Body of pancreas (tissue), 4 donors: Measurements from ENCODE around the gene CENPS. TPM values are rescaled to one million over a fixed set of nuclear protein-coding genes. Genes with fewer than 3 reads are reported as not detected.

Source experiments
- ATAC-seq: fragments of 150-250 bp; one replicate; pipeline ENCODE4 v1.9.1; 2016
- DNase-seq, 4 donors: peaks; one replicate each; pipeline ENCODE4 v3.0.0-alpha.2; 2019
- H3K27ac ChIP-seq, 4 donors: fragments of 200-600 bp; sonication (generic); 1 replicate in 3 of 4; 2 replicates in 1 of 4; pipeline versions ENCODE4 v1.5.1 to v1.6.1; 2016 to 2019; ENCODE audit warnings: mild to moderate bottlenecking in 1 of 4, mixed read lengths in 1 of 4, moderate library complexity in 1 of 4
- H3K27me3 ChIP-seq, 2 donors: fragments of 200-600 bp; sonication (generic); one replicate each; pipeline ENCODE4 v1.6.0; 2016; ENCODE audit warnings: mild to moderate bottlenecking in 1 of 2
- H3K36me3 ChIP-seq, 2 donors: fragments of 200-600 bp; sonication (generic); replicated peaks in 1 of 2; 2 replicates each; pipeline ENCODE4 v1.5.1; 2016; ENCODE audit warnings: low read depth in 2 of 2; ENCODE audit not compliant: insufficient read depth in 1 of 2
- H3K4me1 ChIP-seq: fragments of 200-600 bp; sonication (generic); one replicate; pipeline ENCODE4 v1.6.0; 2016
- H3K4me3 ChIP-seq, 2 donors: fragments of 200-600 bp; sonication (generic); 1 replicate in 1 of 2; 2 replicates in 1 of 2; pipeline ENCODE4 v1.5.1; 2016 to 2019
- H3K9me3 ChIP-seq, 3 donors: fragments of 200-600 bp; sonication (generic); 1 replicate in 2 of 3; 2 replicates in 1 of 3; pipeline ENCODE4 v1.5.1; 2016
- POLR2A ChIP-seq, 3 donors: fragments of 450-650 bp; IDR thresholded peaks; one replicate each; pipeline ENCODE4 v1.6.1; 2016; ENCODE audit warnings: antibody characterized with exemption in 3 of 3, mild to moderate bottlenecking in 2 of 3
- WGBS, 2 donors: methylation state at CpG; one replicate each; pipeline ENCODE4 v1.1.5; 2017; 5-methylcytosine and 5-hydroxymethylcytosine counted together
- intact Hi-C: fragments of 100-400 bp; cut with DNase I; formaldehyde crosslinking; loops from one replicate; pipeline ENCODE4 v1.15.1; 2023
- total RNA-seq, 2 donors: library from RNA; depleted of rRNA; stranded (reverse); fragments of >200 nt; gene quantifications; one replicate each; pipeline ENCODE4 v1.1.0, GENCODE V29; 2016
- TF ChIP-seq, protein P1 (sequence below), 7 experiments: fragments of 450-650 bp in 4 of 7; fragments of 200-600 bp in 3 of 7; sonication (generic) in 3 of 7; IDR thresholded peaks; one replicate each; pipeline ENCODE4 v1.5.1; 2016 to 2019; ENCODE audit warnings: antibody characterized with exemption in 7 of 7

Gene CENPS
- total RNA-seq, 2 donors from 2014 or later: 8.2 to 11.4 TPM

DNA sequence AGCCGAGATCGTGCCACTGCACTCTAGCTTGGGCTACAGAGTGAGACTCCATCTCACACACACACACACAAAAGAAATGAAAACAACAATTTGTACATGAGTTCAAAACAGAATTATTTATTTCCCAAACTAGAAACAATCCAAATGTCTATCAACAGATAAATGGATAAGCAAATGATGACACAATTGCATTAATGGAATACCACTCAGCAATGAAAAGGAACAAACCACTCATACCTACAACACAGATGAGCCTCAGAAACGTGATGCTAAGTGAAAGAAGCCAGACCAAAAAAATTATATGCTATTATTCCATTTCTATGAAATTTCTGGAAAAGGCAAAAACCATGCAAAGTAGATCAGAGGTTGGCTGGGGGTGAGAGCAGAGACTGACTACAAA, 33.4 kb upstream of the CENPS start:
- Histone ChIP-seq H3K36me3 (no peaks in the 10 kb centered on the region), H3K4me1 (peaks cover 24% of the 10 kb centered on the region), H3K27ac (no peak overlapping the region), H3K27me3 (no peaks in the 10 kb centered on the region), H3K4me3 (no peak overlapping the region), H3K9me3 (no peaks in the 10 kb centered on the region)
- ATAC-seq: no peak
- 81% methylated on average over 3 of the region's 3 CpGs for WGBS, 2 donors
- intact Hi-C loops: no loop called here
- DNase-seq: no peak
- TF ChIP-seq POLR2A (IDR thresholded peaks at IDR 0.05): no peak
- TF ChIP-seq, protein P1, sequence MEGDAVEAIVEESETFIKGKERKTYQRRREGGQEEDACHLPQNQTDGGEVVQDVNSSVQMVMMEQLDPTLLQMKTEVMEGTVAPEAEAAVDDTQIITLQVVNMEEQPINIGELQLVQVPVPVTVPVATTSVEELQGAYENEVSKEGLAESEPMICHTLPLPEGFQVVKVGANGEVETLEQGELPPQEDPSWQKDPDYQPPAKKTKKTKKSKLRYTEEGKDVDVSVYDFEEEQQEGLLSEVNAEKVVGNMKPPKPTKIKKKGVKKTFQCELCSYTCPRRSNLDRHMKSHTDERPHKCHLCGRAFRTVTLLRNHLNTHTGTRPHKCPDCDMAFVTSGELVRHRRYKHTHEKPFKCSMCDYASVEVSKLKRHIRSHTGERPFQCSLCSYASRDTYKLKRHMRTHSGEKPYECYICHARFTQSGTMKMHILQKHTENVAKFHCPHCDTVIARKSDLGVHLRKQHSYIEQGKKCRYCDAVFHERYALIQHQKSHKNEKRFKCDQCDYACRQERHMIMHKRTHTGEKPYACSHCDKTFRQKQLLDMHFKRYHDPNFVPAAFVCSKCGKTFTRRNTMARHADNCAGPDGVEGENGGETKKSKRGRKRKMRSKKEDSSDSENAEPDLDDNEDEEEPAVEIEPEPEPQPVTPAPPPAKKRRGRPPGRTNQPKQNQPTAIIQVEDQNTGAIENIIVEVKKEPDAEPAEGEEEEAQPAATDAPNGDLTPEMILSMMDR (IDR thresholded peaks at IDR 0.05): no peak

DNA sequence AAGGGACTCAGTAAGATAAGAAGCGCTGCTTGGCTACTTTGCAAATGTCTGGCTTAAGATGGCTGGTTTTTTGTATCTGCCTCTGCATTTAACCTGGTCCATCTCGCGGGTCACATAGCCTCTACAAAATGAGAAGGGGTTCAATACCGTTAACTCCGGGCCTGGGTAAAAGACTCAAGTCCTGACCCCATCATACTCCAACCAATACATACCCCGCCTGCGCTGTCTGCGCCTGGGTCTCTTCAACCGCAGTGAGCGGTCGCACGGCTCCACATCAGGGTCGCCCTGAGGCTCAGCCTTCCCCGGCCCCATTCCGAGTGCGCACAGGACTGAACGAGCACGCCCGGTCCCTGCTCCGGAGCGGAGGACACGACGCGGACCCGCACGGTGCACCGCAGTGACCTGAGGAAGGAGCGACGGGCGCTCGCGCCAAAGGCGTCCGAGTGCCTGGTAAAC, 31.9 kb upstream of the CENPS start:
- Histone ChIP-seq H3K4me3 (peak overlapping the region; percentile 4 to 96), H3K36me3 (no peaks in the 10 kb centered on the region), H3K27ac (peak overlapping the region in 3 of 4 donors; percentile 9 to 96 (median 95)), H3K9me3 (no peaks in the 10 kb centered on the region), H3K4me1 (peaks cover 24% of the 10 kb centered on the region), H3K27me3 (no peaks in the 10 kb centered on the region)
- WGBS, 2 donors: 1 to 2% methylated on average over 12 to 34 of the region's 34 CpGs
- ATAC-seq: no peak
- intact Hi-C loops: no loop called here
- TF ChIP-seq POLR2A (IDR thresholded peaks at IDR 0.05): no peak
- TF ChIP-seq, protein P1 (IDR thresholded peaks at IDR 0.05): peak in 1 of 7 experiments; percentile 3
- DNase-seq: no peak

DNA sequence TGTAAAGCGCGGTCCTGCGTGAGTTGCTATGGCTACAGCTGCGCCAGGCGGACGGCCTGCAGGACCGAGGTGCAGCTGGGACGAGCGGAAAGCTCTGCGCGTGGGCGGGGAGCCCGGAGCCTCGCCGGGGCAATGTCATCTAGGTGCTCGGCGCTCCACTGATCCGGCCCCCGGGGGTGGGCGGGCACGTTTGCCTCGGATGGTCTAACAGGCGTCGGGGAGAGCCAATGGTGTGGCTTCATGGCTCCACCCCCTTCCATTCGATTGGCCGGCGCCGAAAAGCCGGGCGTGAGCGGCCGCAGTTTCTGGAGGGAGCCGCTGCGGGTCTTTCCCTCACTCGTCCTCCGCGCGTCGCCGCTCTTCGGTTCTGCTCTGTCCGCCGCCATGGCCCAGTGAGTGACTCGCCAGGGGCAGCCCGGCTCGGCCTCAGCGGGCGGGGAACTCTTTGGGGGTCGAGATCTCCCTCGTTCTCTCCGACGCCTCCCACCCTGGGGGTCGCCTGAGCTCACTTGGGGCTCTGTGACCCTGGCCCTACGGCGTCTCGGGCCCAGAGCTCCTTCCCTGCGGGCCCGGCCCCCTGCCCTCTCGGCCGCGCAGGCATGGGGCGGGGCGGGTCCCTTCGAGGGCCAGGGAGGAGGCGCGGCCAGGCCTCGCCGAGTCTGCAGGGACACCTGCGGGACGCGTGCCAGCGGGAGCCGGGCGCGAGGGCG, 31.3 kb upstream of the CENPS start, which contains the start of gene PGD:
Gene PGD (plus strand): TSS at position 331 of the 710 bp plus-strand sequence. CDS start 54 bp downstream, at position 385.
- Histone ChIP-seq H3K9me3 (no peaks in the 10 kb centered on the region), H3K4me3 (peak within 1 kb of the TSS; percentile 62 to 96), H3K4me1 (peaks cover 24% of the 10 kb centered on the region), H3K36me3 (peaks cover 0 to 2% of the 10 kb centered on the region in 2 donors), H3K27ac (peak within 1 kb of the TSS; percentile 84 to 96 (median 94)), H3K27me3 (no peaks in the 10 kb centered on the region)
- DNase-seq (peak; percentile 98 to 99 (median 98)), ATAC-seq (peak; percentile 98)
- peak; percentile 62 to 81 (median 81) for TF ChIP-seq POLR2A (IDR thresholded peaks at IDR 0.05)
- TF ChIP-seq, protein P1 (IDR thresholded peaks at IDR 0.05): no peak
- 1% methylated on average over 70 of the region's 76 CpGs; no CpG with 5 or more reads in 1 of the 2 donors for WGBS, 2 donors
- intact Hi-C loops: no loop called here

DNA sequence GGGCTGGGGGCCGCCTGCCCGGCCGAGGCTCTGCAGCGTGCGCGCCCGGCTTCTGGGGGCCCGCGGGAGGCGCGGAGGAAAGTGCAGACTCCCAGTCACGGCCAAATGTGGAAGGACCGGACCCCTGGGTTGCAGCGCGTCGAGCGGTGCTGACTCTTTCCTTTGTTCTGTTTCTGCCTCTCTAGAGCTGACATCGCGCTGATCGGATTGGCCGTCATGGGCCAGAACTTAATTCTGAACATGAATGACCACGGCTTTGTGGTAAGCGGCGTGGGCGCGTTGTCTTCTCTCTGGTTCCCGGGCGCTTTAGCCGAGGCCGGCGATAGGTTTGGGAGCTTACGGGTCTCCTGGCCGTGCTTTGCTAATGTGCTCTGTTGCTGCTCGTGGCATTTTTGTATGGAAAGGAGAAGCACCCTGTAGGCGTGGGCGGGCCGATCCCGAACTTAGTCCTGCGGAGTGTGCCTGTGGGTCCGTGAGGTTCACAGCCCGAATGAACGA, 30.7 kb upstream of the CENPS start:
- H3K27ac ChIP-seq: peak overlapping the region; percentile 84 to 96 (median 94)
- no peaks in the 10 kb centered on the region for H3K27me3 ChIP-seq
- TF ChIP-seq, protein P1 (IDR thresholded peaks at IDR 0.05): no peak
- DNase-seq (peak in 1 of 4 donors; percentile 34), ATAC-seq (no peak)
- H3K36me3 ChIP-seq: peaks cover 2 to 4% of the 10 kb centered on the region in 2 donors
- intact Hi-C loops: no loop called here
- 1% methylated on average over 15 to 34 of the region's 42 CpGs for WGBS, 2 donors
- H3K4me1 ChIP-seq: peaks cover 24% of the 10 kb centered on the region
- H3K9me3 ChIP-seq: no peaks in the 10 kb centered on the region
- H3K4me3 ChIP-seq: peak overlapping the region; percentile 62 to 96
